OCI-LY7 (cell line): ENCODE results near the gene CALN1.

Experiments
- EZH2phosphoT487 ChIP-seq: fragments of 200-600 bp; sonication (generic); IDR thresholded peaks from 2 replicates; pipeline ENCODE4 v1.6.1; 2018; ENCODE audit warnings: low read depth, borderline replicate concordance, mild to moderate bottlenecking, mixed run types, antibody characterized with exemption, low read length, moderate library complexity, mixed read lengths
- TF ChIP-seq, protein P1 (sequence below): fragments of 200-600 bp; sonication (generic); conservative IDR thresholded peaks from 2 replicates; pipeline ENCODE4 v1.5.1; 2014; ENCODE audit warnings: mild to moderate bottlenecking, antibody characterized with exemption, low read length, moderate library complexity, mixed read lengths

GRCh38 chr7:71905821-71906220 lies 506.3 kb downstream of the CALN1 start:
- TF ChIP-seq, protein P1, sequence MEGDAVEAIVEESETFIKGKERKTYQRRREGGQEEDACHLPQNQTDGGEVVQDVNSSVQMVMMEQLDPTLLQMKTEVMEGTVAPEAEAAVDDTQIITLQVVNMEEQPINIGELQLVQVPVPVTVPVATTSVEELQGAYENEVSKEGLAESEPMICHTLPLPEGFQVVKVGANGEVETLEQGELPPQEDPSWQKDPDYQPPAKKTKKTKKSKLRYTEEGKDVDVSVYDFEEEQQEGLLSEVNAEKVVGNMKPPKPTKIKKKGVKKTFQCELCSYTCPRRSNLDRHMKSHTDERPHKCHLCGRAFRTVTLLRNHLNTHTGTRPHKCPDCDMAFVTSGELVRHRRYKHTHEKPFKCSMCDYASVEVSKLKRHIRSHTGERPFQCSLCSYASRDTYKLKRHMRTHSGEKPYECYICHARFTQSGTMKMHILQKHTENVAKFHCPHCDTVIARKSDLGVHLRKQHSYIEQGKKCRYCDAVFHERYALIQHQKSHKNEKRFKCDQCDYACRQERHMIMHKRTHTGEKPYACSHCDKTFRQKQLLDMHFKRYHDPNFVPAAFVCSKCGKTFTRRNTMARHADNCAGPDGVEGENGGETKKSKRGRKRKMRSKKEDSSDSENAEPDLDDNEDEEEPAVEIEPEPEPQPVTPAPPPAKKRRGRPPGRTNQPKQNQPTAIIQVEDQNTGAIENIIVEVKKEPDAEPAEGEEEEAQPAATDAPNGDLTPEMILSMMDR = no peak
- no peak for TF ChIP-seq EZH2phosphoT487
